ENCODE results near the gene DPP9. TPM values are rescaled to one million over a fixed set of nuclear protein-coding genes. Genes with fewer than 3 reads are reported as not detected.

Gene DPP9
- total and polyA plus RNA-seq, 2 of the 13 experiments (the other 11 are each of a cell fraction or from before 2014, with no cell fraction given), result 8.4 to 25.8 TPM

- TF ChIP-seq ZBED4 (CRISPR knock-in tag; IDR thresholded peaks at IDR 0.05; ENCODE audit: borderline replicate concordance), result peak; percentile 92
- TF ChIP-seq KDM3A (CRISPR knock-in tag; IDR thresholded peaks at IDR 0.05; ENCODE audit: low read depth), result no peak; the same call in 1 of the 2 replicates
- no peak for TF ChIP-seq KLF12 (CRISPR knock-in tag; IDR thresholded peaks at IDR 0.05; ENCODE audit: borderline replicate concordance)
- TF ChIP-seq MTA1 (CRISPR knock-in tag; IDR thresholded peaks at IDR 0.05; ENCODE audit: borderline replicate concordance), result peak; percentile 97
- no peak for TF ChIP-seq FOXO4 (CRISPR knock-in tag; conservative IDR thresholded peaks at IDR 0.05)
- TF ChIP-seq CREB1 (IDR thresholded peaks at IDR 0.05), result peak; percentile 22; the same call in 1 of the 2 replicates
- no peak for TF ChIP-seq CREB1 (CRISPR knock-in tag; IDR thresholded peaks at IDR 0.05)
- TF ChIP-seq ZSCAN9 (CRISPR knock-in tag; IDR thresholded peaks at IDR 0.05; ENCODE audit: borderline replicate concordance), result peak; percentile 59; the same call in 1 of the 2 replicates
- TF ChIP-seq PITX1 (CRISPR knock-in tag; IDR thresholded peaks at IDR 0.05), result peak; percentile 65; the same call in 1 of the 2 replicates
- peak; percentile 75; the same call in 1 of the 2 replicates for TF ChIP-seq ZNF205 (CRISPR knock-in tag; IDR thresholded peaks at IDR 0.05)
- no peak for TF ChIP-seq TFE3 (CRISPR knock-in tag; IDR thresholded peaks at IDR 0.05)
- TF ChIP-seq ISL2 (CRISPR knock-in tag; IDR thresholded peaks at IDR 0.05), result peak; percentile 63
- TF ChIP-seq ZNF546 (CRISPR knock-in tag; conservative IDR thresholded peaks at IDR 0.05), result no peak
- TF ChIP-seq BRD4 (CRISPR knock-in tag; IDR thresholded peaks at IDR 0.05), result no peak
- no peak; the same call in 1 of the 2 replicates for TF ChIP-seq ZBTB10 (CRISPR knock-in tag; IDR thresholded peaks at IDR 0.05; ENCODE audit: borderline replicate concordance)
- 0 out of 2 replicates have a peak, but pooled peaks have one; percentile 55 for TF ChIP-seq CSRNP1 (CRISPR knock-in tag; IDR thresholded peaks at IDR 0.05)
- TF ChIP-seq TBL1XR1 (IDR thresholded peaks at IDR 0.05; ENCODE audit: borderline replicate concordance, low read length, partially characterized antibody), result peak; percentile 79
- TF ChIP-seq HOXA3 (CRISPR knock-in tag; IDR thresholded peaks at IDR 0.05), result peak; percentile 76; the same call in 1 of the 2 replicates
Measured at GRCh38 chr19:4715529-4716221, 8.0 kb downstream of the DPP9 start (continued).
